Activated CD4-positive, CD25-positive, alpha-beta regulatory T cell (primary cell): ENCODE measurements around the gene PILRA.
"Not testable (repeated sequence)": the region's sequence is repeated elsewhere in the genome, so short reads cannot be mapped to it uniquely, and the experiment has no call there.

Source experiments
- DNase-seq, 4 experiments: peaks; one replicate each; lab custom pipeline; 2025; lab: John Stamatoyannopoulos, UW

The PILRA gene

DNA sequence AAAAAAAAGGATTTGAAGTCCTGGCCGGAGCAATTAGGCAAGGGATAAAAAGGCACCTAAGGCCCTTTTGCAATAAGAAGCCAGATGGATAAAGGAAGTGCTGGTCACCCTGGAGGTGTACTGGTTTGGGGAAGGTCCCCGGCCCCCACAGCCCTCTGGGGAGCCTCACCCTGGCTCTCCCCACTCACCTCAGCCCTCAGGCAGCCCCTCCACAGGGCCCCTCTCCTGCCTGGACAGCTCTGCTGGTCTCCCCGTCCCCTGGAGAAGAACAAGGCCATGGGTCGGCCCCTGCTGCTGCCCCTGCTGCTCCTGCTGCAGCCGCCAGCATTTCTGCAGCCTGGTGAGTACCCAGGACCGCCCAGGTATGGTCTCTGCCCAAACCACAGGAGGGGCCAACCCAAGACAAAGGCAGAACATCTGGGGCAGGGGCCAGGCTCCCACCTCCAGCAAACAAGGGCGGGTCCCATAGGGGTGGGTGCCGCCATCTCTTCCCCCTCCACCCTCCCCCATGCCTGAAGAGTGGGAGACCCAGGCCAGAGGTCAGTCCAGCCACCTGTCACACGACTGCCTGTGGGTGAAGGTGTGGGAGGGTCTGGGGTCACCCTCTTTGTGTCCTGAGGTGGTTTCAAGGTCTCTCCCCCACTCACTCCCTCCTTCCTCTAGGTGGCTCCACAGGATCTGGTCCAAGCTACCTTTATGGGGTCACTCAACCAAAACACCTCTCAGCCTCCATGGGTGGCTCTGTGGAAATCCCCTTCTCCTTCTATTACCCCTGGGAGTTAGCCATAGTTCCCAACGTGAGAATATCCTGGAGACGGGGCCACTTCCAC lies 15.0 kb upstream of the PILRA start, which contains the start of gene PILRB:
Gene PILRB (plus strand): TSS at position 91 of the 830 bp plus-strand sequence. CDS start 186 bp downstream, at position 277.
- DNase-seq: no peak

DNA sequence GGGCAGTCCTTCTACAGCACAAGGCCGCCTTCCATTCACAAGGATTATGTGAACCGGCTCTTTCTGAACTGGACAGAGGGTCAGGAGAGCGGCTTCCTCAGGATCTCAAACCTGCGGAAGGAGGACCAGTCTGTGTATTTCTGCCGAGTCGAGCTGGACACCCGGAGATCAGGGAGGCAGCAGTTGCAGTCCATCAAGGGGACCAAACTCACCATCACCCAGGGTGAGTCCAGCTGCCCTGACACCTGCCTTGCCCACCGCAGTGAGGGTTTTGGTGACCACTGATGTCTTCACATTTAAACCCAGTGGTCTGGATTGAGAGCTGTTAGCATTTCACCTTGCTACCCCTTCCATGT lies 14.5 kb upstream of the PILRA start:
- no peak for DNase-seq

DNA sequence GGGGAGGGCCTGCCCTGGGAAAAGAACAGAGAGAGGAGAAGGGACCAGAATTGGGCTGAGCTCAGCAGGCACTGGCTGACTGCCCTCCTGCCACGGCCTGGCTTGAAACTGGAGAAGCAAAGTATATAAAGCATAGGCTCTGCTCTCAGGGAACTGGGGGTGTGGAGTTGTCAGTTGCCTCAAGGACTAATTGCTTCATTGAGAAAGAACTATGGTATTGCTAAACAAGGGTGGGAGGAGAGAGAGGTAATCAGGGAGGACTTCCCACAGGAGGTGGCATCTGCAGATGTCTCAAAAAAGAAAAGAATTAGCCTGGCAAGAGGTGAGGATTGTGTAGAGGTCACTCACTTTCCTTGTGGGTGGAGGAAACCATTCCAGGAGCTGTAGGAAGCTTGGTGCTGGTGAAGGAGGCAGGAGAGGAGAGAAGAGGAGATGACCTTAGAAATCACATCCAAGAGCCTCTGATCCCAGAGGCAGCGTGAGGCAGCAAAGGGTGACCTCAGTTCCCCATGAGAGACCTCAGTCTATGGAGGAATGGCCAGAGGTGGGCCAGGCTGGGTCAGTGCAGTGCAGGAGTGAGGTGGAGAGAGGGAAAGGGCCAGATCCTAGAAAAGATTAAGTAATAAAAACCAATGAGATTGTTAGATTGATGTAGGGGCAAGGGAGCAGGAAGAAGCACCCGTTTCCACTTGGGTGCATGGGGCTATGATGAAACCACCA lies 13.0 kb upstream of the PILRA start:
- DNase-seq: no peak

DNA sequence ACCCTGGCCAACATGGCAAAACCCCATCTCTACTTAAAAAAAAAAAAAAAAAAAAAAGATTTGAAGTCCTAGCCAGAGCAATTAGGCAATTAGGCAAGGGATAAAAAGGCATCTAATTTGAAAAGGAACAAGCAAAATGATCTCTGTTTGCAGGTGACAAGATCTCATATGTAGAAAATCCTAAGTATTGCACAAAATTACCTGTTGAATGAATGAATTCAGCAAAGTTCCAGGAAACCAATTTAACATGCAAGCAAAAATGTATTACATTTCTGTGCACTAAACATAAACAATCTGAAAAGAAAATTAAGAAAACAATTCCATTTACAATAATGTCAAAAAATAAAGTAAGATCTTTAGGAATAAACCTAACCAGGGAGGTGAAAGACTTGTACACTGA lies 10.2 kb upstream of the PILRA start:
- DNase-seq: no peak

DNA sequence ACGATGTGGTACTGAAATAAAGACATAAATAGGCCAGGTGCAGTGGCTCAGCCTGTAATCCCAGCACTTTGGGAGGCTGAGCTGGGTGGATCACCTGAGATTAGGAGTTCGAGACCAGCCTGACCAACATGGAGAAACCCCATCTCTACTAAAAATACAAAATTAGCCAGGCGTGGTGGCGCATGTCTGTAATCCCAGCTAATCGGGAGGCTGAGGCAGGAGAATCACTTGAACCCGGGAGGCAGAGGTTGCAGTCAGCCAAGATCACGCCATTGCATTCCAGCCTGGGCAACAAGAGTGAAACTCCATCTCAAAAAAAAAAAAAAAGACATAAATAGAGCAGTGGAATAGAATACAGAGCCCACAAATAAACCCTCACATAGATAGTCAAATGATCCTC lies 9.5 kb upstream of the PILRA start:
- DNase-seq: not testable (repeated sequence)

DNA sequence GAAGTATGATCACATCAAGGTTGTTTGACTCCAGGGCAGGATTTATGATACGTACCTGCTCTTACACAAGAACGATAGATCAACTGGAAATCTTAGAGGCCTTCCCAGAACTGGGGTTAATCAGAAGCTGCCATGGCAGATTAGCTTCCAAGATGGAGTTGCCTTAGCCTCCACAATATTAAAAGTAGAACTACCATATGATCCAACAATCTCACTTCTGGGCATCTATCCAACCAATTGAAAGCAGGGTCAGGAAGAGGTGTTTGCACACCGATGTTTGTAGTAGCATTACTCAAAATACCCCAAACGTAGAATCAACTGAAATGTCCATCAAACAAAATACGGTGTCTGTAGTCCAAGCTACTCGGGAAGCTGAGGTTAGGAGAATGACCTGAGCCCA lies 8.8 kb upstream of the PILRA start:
- DNase-seq: no peak

DNA sequence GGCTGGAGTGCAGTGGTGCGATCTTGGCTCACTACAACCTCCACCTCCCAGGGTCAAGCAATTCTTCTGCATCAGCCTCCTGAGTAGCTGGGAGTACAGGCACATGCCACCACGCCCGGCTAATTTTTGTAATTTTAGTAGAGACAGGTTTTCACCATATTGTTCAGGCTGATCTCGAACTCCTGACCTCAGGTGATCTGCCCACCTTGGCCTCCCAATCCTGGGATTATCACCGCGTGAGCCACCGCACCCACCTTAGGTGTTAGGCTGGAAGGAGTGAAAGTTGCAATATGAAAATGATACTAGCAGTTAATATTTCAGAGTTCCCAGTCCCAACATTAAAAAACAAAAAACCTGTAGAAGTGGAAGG lies 7.3 kb upstream of the PILRA start:
- DNase-seq: not testable (repeated sequence)

DNA sequence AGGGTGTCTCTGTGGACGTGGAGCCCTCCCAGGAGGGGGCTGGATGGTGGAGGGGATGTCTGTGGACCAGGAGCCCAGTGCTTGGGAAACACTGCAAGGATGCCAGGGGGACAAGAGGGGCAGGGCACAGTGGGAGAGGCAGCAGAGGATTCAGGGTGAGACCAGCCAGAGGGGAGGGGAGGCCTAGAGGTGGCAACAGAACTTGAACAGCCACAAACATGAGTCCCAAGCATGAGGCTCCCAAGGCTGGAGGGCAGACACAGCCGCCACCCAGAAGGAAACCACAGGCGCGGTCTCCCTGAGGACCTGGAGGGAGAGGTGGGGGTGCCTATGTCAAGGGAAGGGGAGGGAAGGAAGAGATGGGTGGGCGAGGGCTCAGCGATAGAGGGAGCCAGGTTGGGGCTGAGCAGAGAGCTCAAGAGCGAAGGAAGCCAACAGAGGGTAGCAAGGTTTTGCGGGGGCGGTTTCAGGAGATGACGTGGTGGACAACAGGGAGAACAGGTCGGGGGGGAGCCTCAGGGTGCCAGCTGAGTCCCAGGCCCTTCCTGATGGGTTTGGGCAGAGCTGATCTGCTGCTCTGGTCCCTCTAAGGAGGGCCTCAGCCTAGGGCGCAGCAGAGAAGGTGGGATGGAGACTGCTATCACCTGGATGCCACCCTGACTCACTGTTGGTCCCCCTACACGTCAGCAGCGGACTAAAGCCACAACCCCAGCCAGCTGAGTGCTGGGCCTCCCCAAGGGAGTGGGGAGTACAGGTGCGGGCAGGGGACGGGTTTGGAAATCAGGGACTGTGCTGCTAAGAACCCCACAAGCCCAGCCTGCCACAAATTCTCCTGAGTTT lies 6.7 kb upstream of the PILRA start:
- no peak for DNase-seq

DNA sequence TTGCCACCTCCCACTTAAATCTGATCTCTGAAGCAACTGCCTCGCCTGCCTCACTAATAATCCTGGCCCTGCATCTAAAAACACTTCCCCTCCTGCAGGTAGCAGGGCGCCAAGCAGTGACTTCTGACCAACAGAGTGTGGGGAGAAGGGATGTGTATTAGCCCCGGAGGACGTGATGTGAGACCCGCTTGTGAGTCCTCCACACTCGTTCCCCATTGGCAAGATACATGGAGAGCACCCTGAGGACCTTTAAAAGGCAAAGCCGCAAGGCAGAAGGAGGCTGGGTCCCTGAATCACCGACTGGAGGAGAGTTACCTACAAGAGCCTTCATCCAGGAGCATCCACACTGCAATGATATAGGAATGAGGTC lies 6.1 kb upstream of the PILRA start:
- DNase-seq: no peak

DNA sequence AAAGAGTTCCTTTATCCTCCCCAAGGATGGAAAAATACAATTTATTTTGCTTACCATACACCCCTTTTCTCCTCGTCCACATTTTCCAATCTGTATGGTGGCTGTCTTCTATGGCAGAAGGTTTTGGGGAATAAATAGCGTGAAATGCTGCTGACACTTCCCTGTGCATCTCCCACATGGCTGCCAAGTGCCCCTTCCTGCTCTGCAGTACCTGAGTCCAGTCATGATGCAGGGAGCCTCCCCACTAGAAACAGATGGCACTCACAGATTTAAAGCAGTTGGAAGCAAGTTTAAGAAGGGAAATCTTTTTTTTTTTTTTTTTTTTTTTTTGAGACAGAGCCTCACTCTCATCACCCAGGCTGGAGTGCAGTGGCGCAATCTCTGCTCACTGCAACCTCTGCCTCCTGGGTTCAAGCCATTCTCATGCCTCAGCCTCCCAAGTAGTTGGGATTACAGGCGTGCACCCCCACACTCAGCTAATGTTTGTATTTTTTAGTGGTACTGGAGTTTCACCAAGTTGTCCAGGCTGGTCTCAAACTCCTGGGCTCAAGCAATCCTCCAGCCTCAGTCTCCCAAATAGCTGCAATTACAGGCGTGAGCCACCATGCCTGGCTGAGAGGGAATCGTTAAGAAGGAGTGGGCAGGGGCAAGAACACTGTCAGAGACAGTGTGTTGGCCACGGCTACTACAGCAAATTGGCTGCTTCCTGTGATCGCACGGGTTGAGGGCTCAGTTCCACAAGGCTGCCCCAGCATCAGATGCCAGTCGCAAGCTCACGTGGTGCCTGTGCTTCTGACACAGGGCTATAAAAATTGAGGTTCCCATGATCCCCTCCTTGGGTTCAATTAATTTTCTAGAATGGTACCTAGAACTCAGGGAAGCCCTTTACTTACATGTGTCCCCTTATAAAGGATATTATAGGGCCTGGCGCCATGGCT lies 5.3 kb upstream of the PILRA start:
- DNase-seq: no peak

DNA sequence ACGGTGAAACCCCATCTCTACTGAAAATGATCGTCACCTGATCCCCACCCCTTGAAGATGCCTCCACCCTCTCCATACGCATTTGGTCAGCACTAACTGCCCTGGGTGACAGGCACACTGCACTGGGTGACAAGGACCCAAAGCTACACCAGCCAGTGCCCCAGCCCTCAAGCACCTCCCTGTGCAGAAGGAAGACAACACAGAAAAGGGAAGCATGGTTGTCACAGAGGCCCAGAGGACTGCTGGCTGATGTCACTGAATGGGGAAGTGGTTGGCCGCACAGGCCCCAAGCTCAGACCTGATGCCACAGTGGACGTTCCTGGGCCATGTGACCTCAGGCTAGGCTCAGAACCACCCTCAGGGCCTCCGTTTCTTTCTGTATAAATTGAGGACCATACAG lies 4.2 kb upstream of the PILRA start:
- DNase-seq: no peak

DNA sequence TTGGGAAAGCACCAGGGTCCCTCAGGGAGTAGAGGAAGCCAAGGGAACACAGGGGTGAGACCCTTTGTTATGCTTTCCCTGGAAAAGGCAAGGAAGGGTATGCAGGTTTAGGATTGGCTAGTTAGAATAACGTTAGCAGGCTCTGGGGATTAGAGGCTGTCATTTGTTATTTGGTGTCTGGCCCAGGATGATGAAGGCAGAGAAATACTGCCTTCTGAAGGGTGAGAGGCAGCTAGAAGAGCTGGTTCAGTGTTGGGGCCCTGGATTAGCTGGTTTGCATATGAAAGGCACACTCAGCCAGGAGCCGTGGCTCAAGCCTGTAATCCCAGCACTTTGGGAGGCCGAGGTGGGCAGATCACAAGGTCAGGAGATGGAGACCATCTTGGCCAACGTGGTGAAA lies 3.0 kb upstream of the PILRA start:
- no peak for DNase-seq

DNA sequence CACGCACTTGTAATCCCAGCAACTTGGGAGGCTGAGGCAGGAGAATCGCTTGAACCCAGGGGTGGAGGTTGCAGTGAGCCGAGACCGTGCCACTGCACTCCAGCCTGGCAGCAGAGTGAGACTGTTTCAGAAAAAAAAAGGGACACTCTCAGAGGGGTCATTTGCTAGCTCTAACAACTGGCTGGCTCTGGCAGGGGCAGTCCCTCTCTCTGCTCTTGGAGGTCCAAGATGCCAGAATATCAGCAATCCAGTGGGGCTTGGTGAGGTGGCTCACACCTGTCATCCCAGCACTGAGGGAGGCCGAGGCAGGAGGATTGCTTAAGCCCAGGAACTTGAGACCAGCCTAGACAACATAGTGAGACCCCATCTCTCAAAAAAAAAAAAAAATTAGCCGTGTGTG lies 2.5 kb upstream of the PILRA start:
- no peak for DNase-seq

DNA sequence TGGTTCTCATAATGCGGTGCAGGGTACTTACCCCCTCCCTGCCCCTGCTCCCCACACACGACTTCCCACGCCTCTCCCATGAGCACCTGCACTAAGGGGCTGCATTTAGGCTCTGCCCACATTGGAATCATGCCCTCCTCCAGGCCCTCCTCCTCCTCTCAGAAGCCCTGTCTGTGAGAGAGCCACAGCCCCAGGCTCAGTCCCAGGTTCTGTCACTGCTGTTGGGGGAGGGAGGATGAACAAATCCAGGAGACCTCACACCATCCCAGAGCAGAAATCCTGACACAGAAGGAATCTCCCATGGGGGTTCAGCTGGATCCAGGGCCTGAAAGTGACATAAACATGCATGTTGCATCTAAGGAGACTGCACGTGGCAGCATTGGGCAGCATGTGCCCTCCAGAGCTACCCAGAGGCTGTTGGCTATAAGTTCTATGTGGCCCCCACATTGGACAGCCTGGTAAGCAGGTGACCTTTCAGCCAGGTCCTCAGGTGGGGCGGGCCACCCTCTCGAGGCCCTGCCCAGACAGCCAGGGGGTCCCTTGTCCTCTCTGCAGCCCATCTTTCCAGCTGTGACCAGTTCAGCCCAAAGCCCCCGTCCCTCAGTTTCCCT lies 1.6 kb upstream of the PILRA start:
- DNase-seq: no peak

DNA sequence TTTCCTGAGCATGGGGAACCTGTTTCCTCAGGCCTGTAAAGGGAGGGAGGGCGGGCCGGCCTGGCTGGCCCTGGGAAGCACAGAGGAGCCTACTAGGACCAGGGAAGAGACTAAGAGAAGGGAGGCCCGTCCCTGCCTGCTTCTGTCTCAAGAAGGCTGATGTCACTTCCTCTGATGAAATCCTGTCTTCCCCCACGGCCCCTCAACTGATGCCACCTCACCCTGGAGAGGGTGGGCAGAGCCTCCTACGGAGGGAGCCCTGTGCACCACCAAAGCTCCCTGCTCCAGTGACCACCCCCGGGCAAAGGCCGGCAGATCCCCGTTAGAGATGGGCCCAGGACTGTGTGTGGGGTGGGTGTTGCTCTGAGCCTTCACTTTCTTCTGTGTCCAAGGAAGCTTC lies 1.0 kb upstream of the PILRA start:
- DNase-seq: no peak

DNA sequence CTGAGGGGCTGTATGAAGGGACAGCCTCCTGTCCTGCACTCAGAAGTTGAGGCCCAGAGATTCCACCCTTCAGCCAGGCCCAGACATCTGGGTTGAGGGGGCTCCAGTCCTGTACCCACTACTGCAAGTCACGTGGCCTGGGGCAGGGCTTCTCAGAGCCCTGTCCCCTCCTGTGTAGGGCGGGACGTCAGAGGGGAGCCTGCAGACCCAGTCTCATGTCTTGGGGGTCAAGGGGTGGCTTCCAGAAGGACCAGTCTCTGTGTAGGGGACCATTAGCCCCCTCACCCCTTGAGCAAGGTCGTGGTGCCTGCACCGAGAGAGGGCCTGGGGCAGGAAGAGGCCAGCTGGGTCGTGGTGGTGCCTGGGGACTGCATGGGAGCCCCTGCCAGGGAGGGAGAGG lies 593 bp upstream of the PILRA start:
- no peak for DNase-seq

DNA sequence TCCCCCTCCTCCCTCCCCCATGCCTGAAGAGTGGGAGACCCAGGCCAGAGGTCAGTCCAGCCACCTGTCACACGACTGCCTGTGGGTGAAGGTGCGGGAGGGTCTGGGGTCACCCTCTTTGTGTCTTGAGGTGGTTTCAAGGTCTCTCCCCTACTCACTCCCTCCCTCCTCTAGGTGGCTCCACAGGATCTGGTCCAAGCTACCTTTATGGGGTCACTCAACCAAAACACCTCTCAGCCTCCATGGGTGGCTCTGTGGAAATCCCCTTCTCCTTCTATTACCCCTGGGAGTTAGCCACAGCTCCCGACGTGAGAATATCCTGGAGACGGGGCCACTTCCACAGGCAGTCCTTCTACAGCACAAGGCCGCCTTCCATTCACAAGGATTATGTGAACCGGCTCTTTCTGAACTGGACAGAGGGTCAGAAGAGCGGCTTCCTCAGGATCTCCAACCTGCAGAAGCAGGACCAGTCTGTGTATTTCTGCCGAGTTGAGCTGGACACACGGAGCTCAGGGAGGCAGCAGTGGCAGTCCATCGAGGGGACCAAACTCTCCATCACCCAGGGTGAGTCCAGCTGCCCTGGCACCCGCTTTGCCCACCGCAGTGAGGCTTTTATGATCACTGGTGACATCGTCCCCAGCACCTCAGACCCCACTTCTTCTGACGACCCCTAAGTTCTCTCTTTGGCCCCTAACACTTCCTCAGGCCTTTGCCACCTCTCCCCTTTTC lies 747 bp downstream of the PILRA start:
- DNase-seq: not testable (repeated sequence)

DNA sequence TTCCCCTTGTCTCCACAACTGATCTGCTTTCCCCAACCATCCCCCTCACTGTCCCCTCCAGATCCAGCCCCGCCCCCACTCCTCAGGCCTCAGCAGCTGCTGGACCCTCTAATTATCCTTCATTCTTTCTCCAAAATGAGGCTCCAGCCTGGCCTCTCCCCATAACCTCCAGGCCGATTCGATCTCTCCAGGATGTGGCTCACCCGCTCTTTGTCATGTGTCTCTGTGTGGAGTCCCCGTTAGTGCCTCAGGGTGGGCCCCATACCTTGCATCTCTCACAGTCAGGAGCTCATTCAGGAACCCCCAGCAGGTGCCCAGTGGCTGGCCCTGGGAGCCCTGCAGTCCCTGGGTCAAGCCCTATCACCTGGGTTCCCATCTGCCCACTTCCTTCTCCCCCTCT lies 1.3 kb downstream of the PILRA start:
- no peak for DNase-seq

DNA sequence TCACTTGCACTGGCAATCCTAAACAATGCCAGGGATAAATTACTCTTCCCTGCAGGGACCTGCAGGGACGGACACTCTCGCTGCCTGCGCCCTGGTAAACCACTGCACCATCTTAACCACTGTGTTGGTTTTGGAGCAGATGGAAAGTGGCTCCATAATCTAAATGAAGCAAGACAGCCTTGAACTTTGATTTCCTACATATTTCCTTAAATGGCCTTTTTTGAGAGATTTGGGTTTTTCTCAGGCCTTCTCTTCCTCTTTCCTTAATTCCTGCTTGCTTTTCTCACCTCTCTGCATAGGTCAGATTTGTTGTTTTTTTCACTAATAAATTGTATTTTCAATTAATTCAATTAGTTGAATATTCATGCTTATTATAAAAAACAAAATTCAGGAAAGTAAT lies 2.8 kb downstream of the PILRA start:
- DNase-seq: no peak

DNA sequence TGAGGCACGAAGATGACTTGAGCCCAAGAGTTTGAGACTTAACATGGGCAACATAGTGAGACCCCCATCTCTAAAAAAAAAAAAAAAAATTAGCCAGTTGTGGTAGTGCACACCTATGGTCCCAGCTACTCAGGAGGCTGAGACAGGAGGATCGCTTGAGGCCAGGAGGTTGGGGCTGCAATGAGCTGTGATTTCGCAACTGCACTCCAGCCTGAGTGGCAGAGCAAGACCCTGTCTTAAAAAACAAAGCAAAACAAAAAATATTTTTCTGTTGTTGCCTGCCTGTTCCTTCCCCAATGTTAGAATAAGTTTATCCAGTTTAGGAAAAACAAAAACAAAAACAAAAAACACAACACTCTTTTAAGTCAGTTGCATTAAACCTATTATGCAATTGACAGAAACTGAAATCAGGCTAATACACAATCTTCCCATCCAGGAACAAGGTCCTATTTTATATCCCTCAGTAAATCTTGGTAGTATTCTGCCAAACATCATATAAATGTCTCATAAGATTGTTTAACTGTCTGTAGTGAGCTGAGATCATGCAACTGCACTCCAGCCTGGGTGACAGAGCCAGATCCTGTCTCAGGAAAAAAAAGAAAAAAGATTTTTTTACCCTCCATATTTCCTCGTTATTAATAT lies 4.9 kb downstream of the PILRA start:
- DNase-seq: no peak
